GM12878 (cell line): ENCODE measurements around the gene CACNA2D4. TPM values are rescaled to one million over a fixed set of nuclear protein-coding genes. Genes with fewer than 3 reads are reported as not detected.

Source experiments
- ATAC-seq: fragments of 200-7000 bp; cut with Tn5 transposase; 3 replicates; pipeline ENCODE4 v1.9.1; 2020; ENCODE audit warnings: mild to moderate bottlenecking, moderate library complexity
- BruUV-seq: library from RNA; stranded (reverse); fragments of 400-500 nt; replicated peaks from 2 replicates; lab custom pipeline; 2021; lab: Mats Ljungman, UMichigan
- CTCF ChIA-PET: fragments of 300-600 bp; sonication (Branson Sonifier 250); formaldehyde crosslinking; extraction: SDS; loops from one replicate; lab custom pipeline; 2021; ENCODE audit warnings: inconsistent platforms; lab: Yijun Ruan, JAX
- POLR2A ChIA-PET: fragments of 350-600 bp; formaldehyde crosslinking; extraction: SDS; loops from one replicate; lab custom pipeline; 2021; ENCODE audit warnings: inconsistent platforms; lab: Charles Lee
- RAD21 ChIA-PET: fragments of 300-600 bp; sonication (Branson Sonifier 250); formaldehyde crosslinking; loops from one replicate; lab custom pipeline; 2023; ENCODE audit warnings: antibody characterized with exemption; ENCODE audit not compliant: unreplicated experiment; lab: Charles Lee
- SMC1A ChIA-PET: fragments of 300-600 bp; sonication (Branson Sonifier 250); formaldehyde crosslinking; loops from one replicate; lab custom pipeline; 2023; ENCODE audit not compliant: unreplicated experiment, uncharacterized antibody; lab: Charles Lee
- DNase-seq: peaks from one replicate; pipeline ENCODE4 v3.0.0-alpha.2; 2011; ENCODE audit warnings: low read depth, low spot score
- FAIRE-seq: peaks from 3 replicates; lab custom pipeline; 2011; peaks lifted over from hg19 to GRCh38; lab: Jason Lieb, UNC
- H2AFZ ChIP-seq: 2 replicates; pipeline ENCODE4 v1.6.0; 2011; ENCODE audit warnings: low read depth, low read length, control low read depth; ENCODE audit not compliant: control insufficient read depth
- H3K27ac ChIP-seq: 2 replicates; pipeline ENCODE4 v1.5.1; 2011; ENCODE audit warnings: control low read depth; ENCODE audit not compliant: control insufficient read depth, insufficient read depth
- H3K27me3 ChIP-seq, 2 experiments: replicated peaks in 1 of 2; 2 replicates each; pipeline versions ENCODE4 v1.6.0 to v1.6.1; 2011; ENCODE audit warnings: low read length in 1 of 2; ENCODE audit not compliant: control insufficient read depth in 2 of 2, insufficient read depth in 2 of 2
- H3K36me3 ChIP-seq, 2 experiments: 2 replicates each; pipeline ENCODE4 v1.5.1; 2011; ENCODE audit warnings: low read length in 1 of 2; ENCODE audit not compliant: control insufficient read depth in 2 of 2, insufficient read depth in 2 of 2
- H3K4me1 ChIP-seq: 2 replicates; pipeline ENCODE4 v1.6.1; 2011; ENCODE audit warnings: mild to moderate bottlenecking, low read length, moderate library complexity, mixed read lengths; ENCODE audit not compliant: control insufficient read depth, insufficient read depth
- H3K4me2 ChIP-seq: 2 replicates; pipeline ENCODE4 v1.6.0; 2011; ENCODE audit warnings: control low read depth; ENCODE audit not compliant: control insufficient read depth, insufficient read depth
- H3K4me3 ChIP-seq: fragments of 200-600 bp; sonication (generic); 2 replicates; pipeline ENCODE4 v1.5.1; 2016
- H3K79me2 ChIP-seq: 2 replicates; pipeline ENCODE4 v1.6.0; 2011; ENCODE audit warnings: low read length; ENCODE audit not compliant: control insufficient read depth, insufficient read depth
- H3K9ac ChIP-seq: 2 replicates; pipeline ENCODE4 v1.8.0; 2011; ENCODE audit warnings: low read length, control low read depth, mixed read lengths; ENCODE audit not compliant: control insufficient read depth, insufficient read depth
- H3K9me3 ChIP-seq: replicated peaks from 3 replicates; pipeline ENCODE4 v1.5.1; 2011; ENCODE audit warnings: mild to moderate bottlenecking, low read length; ENCODE audit not compliant: control insufficient read depth, insufficient read depth
- H4K20me1 ChIP-seq: 2 replicates; pipeline ENCODE4 v1.6.0; 2011; ENCODE audit not compliant: control insufficient read depth, insufficient read depth
- HCFC1 ChIP-seq: fragments of 150-350 bp; IDR thresholded peaks from 2 replicates; pipeline ENCODE4 v1.6.1; 2014; ENCODE audit warnings: low read length
- MEF2A ChIP-seq: IDR thresholded peaks from 2 replicates; pipeline ENCODE4 v1.6.1; 2011; ENCODE audit warnings: low read depth, mild to moderate bottlenecking, low read length, moderate library complexity; ENCODE audit not compliant: insufficient read depth
- NFXL1 ChIP-seq: fragments of 450-650 bp; IDR thresholded peaks from 2 replicates; pipeline ENCODE4 v1.6.1; 2017; ENCODE audit warnings: antibody characterized with exemption, mild to moderate bottlenecking, borderline replicate concordance
- PML ChIP-seq: IDR thresholded peaks from 2 replicates; pipeline ENCODE4 v1.6.1; 2012; ENCODE audit warnings: low read length, inconsistent platforms
- POLR2AphosphoS5 ChIP-seq: IDR thresholded peaks from 2 replicates; pipeline ENCODE4 v1.6.1; 2011; ENCODE audit warnings: mild to moderate bottlenecking, low read length, inconsistent platforms
- SRF ChIP-seq, 2 experiments: IDR thresholded peaks; 2 replicates each; pipeline ENCODE4 v1.6.1; 2011; ENCODE audit warnings: low read depth in 2 of 2, low read length in 2 of 2, mild to moderate bottlenecking in 1 of 2, moderate library complexity in 1 of 2
- ZNF274 ChIP-seq: IDR thresholded peaks from one replicate; pipeline ENCODE4 v1.8.0; 2011; ENCODE audit not compliant: insufficient read length, insufficient read depth
- WGBS: methylation state at CpG from one replicate; pipeline ENCODE4 v1.1.6; 2016; ENCODE audit warnings: low lambda C conversion rate; ENCODE audit not compliant: insufficient replicate concordance, insufficient coverage; ENCODE audit errors: missing lambda C conversion rate; 5-methylcytosine and 5-hydroxymethylcytosine counted together
- in situ Hi-C: fragments of 300-500 bp; cut with MboI; formaldehyde crosslinking; loops from 9 replicates; pipeline ENCODE4 v1.14.3; 2018; ENCODE audit warnings: mixed read lengths
- intact Hi-C: fragments of 100-400 bp; cut with micrococcal nuclease; formaldehyde crosslinking; loops from one replicate; pipeline ENCODE4 v1.14.2; 2022; ENCODE audit not compliant: unreplicated experiment
- polyA plus RNA-seq, 11 experiments: library from polyadenylated mRNA; depleted of rRNA in 4 of 11; unstranded in 6 of 11; stranded (reverse) in 5 of 11; fragments of >200 nt; fragmentation: Nextera tagmentation in 4 of 11; fragmentation: Illumina TruSeq in 1 of 11; extraction: Ambion mirVana in 4 of 11; extraction: Trizol in 1 of 11; gene quantifications; 1 replicate in 1 of 11; 2 replicates in 10 of 11; pipeline versions ENCODE4 v1.2.1 to v1.2.3, GENCODE V29; 2011 to 2016; ENCODE audit warnings: inconsistent platforms in 2 of 11, missing spikeins in 2 of 11, low read depth in 1 of 11
- total RNA-seq, 4 experiments: library from RNA; depleted of rRNA in 3 of 4; stranded (reverse); fragments of >200 nt in 3 of 4; fragmentation: Illumina TruSeq in 1 of 4; extraction: Trizol in 1 of 4; gene quantifications; 2 replicates each; pipeline versions ENCODE4 v1.2.1 to v1.2.3, GENCODE V29; 2013 to 2021
- TF ChIP-seq, protein P1 (sequence below): IDR thresholded peaks from 2 replicates; pipeline ENCODE4 v1.6.1; 2012; ENCODE audit warnings: improper control_type of control experiment, low read depth, low read length; ENCODE audit not compliant: insufficient replicate concordance

CACNA2D4 gene
- total and polyA plus RNA-seq, 10 of the 15 experiments (the other 5 are each of a cell fraction or from before 2014, with no cell fraction given), result 0.03 to 1.0 (median 0.65) TPM

GRCh38 chr12:1820896-1821291 lies 97.6 kb downstream of the CACNA2D4 start:
- no peak overlapping the region for H3K9ac ChIP-seq
- no peaks in the 10 kb centered on the region for H4K20me1 ChIP-seq
- no peak overlapping the region for H3K4me2 ChIP-seq
- ATAC-seq, result no peak
- H2AFZ ChIP-seq, result no peak overlapping the region
- no peaks in the 10 kb centered on the region for H3K36me3 ChIP-seq
- TF ChIP-seq SRF (IDR thresholded peaks at IDR 0.05; ENCODE audit: low read depth in 2 of 2, low read length in 2 of 2) (no peak), PML (no peak), POLR2AphosphoS5 (no peak), HCFC1 (no peak), NFXL1 (no peak), ZNF274 (no peak), MEF2A (no peak)
- TF ChIP-seq, protein P1, sequence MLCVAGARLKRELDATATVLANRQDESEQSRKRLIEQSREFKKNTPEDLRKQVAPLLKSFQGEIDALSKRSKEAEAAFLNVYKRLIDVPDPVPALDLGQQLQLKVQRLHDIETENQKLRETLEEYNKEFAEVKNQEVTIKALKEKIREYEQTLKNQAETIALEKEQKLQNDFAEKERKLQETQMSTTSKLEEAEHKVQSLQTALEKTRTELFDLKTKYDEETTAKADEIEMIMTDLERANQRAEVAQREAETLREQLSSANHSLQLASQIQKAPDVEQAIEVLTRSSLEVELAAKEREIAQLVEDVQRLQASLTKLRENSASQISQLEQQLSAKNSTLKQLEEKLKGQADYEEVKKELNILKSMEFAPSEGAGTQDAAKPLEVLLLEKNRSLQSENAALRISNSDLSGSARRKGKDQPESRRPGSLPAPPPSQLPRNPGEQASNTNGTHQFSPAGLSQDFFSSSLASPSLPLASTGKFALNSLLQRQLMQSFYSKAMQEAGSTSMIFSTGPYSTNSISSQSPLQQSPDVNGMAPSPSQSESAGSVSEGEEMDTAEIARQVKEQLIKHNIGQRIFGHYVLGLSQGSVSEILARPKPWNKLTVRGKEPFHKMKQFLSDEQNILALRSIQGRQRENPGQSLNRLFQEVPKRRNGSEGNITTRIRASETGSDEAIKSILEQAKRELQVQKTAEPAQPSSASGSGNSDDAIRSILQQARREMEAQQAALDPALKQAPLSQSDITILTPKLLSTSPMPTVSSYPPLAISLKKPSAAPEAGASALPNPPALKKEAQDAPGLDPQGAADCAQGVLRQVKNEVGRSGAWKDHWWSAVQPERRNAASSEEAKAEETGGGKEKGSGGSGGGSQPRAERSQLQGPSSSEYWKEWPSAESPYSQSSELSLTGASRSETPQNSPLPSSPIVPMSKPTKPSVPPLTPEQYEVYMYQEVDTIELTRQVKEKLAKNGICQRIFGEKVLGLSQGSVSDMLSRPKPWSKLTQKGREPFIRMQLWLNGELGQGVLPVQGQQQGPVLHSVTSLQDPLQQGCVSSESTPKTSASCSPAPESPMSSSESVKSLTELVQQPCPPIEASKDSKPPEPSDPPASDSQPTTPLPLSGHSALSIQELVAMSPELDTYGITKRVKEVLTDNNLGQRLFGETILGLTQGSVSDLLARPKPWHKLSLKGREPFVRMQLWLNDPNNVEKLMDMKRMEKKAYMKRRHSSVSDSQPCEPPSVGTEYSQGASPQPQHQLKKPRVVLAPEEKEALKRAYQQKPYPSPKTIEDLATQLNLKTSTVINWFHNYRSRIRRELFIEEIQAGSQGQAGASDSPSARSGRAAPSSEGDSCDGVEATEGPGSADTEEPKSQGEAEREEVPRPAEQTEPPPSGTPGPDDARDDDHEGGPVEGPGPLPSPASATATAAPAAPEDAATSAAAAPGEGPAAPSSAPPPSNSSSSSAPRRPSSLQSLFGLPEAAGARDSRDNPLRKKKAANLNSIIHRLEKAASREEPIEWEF, result no peak
- CTCF ChIA-PET, result no interaction called here
- POLR2A ChIA-PET, result no interaction called here
- DNase-seq, result no peak
- intact Hi-C loops, result no loop called here
- WGBS, result 42% methylated on average over 11 of the region's 11 CpGs
- no peaks in the 10 kb centered on the region for H3K79me2 ChIP-seq
- no TSS peak for BruUV-seq
- no peak overlapping the region for H3K27ac ChIP-seq
- H3K9me3 ChIP-seq, result no peaks in the 10 kb centered on the region
- H3K27me3 ChIP-seq, result peaks cover 8 to 11% of the 10 kb centered on the region in 2 experiments; a peak in 3 of 4 replicates
- H3K4me3 ChIP-seq, result no peak overlapping the region
- RAD21 ChIA-PET, result no interaction called here
- no peak for FAIRE-seq
- in situ Hi-C loops, result no loop called here
- SMC1A ChIA-PET, result interaction anchor here (1.4 kb wide), 1 partner anchor 119 kb away, joined by 6 read pairs; no protein-coding TSS in a partner anchor
- no peaks in the 10 kb centered on the region for H3K4me1 ChIP-seq
